Endothelial cell of umbilical vein (primary cell): ENCODE measurements around the gene KCNK15. TPM values are rescaled to one million over a fixed set of nuclear protein-coding genes. Genes with fewer than 3 reads are reported as not detected.

ENCODE experiments used
- BruUV-seq: library from RNA; stranded (reverse); fragments of 400-500 nt; replicated peaks from 2 replicates; lab custom pipeline; 2021; lab: Mats Ljungman, UMichigan
- CTCF ChIA-PET: fragments of 300-600, 350-600 bp; sonication (Branson Sonifier 250); formaldehyde crosslinking; loops from one replicate; lab custom pipeline; 2021; ENCODE audit warnings: antibody characterized with exemption, inconsistent platforms; lab: Charles Lee
- POLR2A ChIA-PET: fragments of 300-600, 350-600 bp; sonication (Branson Sonifier 250); formaldehyde crosslinking; loops from one replicate; lab custom pipeline; 2021; ENCODE audit warnings: antibody characterized with exemption, inconsistent platforms; lab: Charles Lee
- DNase-seq: peaks from one replicate; pipeline ENCODE4 v3.0.0-alpha.2; 2011; ENCODE audit warnings: low read depth, low spot score
- FAIRE-seq: peaks from 2 replicates; lab custom pipeline; 2011; peaks lifted over from hg19 to GRCh38; lab: Jason Lieb, UNC
- H2AFZ ChIP-seq: 2 replicates; pipeline ENCODE4 v1.6.0; 2012; ENCODE audit warnings: low read depth, low read length, control low read depth, inconsistent platforms
- H3K27ac ChIP-seq: 2 replicates; pipeline ENCODE4 v1.5.1; 2011; ENCODE audit warnings: low read depth, mild to moderate bottlenecking, control low read depth, low read length, moderate library complexity; ENCODE audit not compliant: insufficient read depth
- H3K27me3 ChIP-seq, 2 experiments: 2 replicates each; pipeline versions ENCODE4 v1.6.0 to v1.6.1; 2011; ENCODE audit warnings: low read length in 2 of 2, mixed read lengths in 1 of 2; ENCODE audit not compliant: control insufficient read depth in 2 of 2, insufficient read depth in 2 of 2
- H3K36me3 ChIP-seq, 2 experiments: 2 replicates in 1 of 2; 3 replicates in 1 of 2; pipeline ENCODE4 v1.5.1; 2011; ENCODE audit warnings: low read length in 2 of 2, mild to moderate bottlenecking in 1 of 2, moderate library complexity in 1 of 2; ENCODE audit not compliant: control insufficient read depth in 2 of 2, insufficient read depth in 2 of 2; ENCODE audit errors: extremely low read depth in 1 of 2
- H3K4me1 ChIP-seq: 3 replicates; pipeline ENCODE4 v1.5.1; 2011; ENCODE audit warnings: mild to moderate bottlenecking, low read length; ENCODE audit not compliant: control insufficient read depth, insufficient read depth; ENCODE audit errors: extremely low read depth
- H3K4me2 ChIP-seq: 2 replicates; pipeline ENCODE4 v1.6.1; 2011; ENCODE audit warnings: low read length, control low read depth, mixed read lengths; ENCODE audit not compliant: insufficient read depth
- H3K4me3 ChIP-seq, 3 experiments: fragments of 200-600 bp in 1 of 3; sonication (generic), shearing (Covaris generic) in 1 of 3; replicated peaks in 1 of 3; 2 replicates each; pipeline ENCODE4 v1.5.1; 2011 to 2016; ENCODE audit warnings: control low read depth in 3 of 3, low read length in 3 of 3, mild to moderate bottlenecking in 2 of 3, inconsistent platforms in 1 of 3, low read depth in 1 of 3, moderate library complexity in 1 of 3; ENCODE audit not compliant: insufficient read depth in 1 of 3
- H3K79me2 ChIP-seq: 2 replicates; pipeline ENCODE4 v1.6.0; 2012; ENCODE audit warnings: low read length, inconsistent platforms; ENCODE audit not compliant: control insufficient read depth, insufficient read depth
- H3K9ac ChIP-seq: replicated peaks from 2 replicates; pipeline ENCODE3; 2011; ENCODE audit warnings: low read length, control low read depth; ENCODE audit not compliant: insufficient read depth; ENCODE audit errors: extremely low read depth
- H3K9me1 ChIP-seq: replicated peaks from 3 replicates; pipeline ENCODE4 v1.6.0; 2011; ENCODE audit warnings: mild to moderate bottlenecking, low read length; ENCODE audit not compliant: control insufficient read depth, insufficient read depth; ENCODE audit errors: extremely low read depth
- H3K9me3 ChIP-seq: replicated peaks from 2 replicates; pipeline ENCODE4 v1.5.1; 2012; ENCODE audit warnings: low read length, inconsistent platforms; ENCODE audit not compliant: control insufficient read depth, insufficient read depth
- H4K20me1 ChIP-seq: replicated peaks from 2 replicates; pipeline ENCODE3; 2011; ENCODE audit warnings: mild to moderate bottlenecking, low read length; ENCODE audit not compliant: control insufficient read depth, insufficient read depth; ENCODE audit errors: extremely low read depth
- FOS ChIP-seq: IDR thresholded peaks from 2 replicates; pipeline ENCODE4 v1.6.1; 2011; ENCODE audit warnings: mild to moderate bottlenecking, low read length, moderate library complexity, borderline replicate concordance; ENCODE audit not compliant: insufficient read depth
- JUN ChIP-seq: IDR thresholded peaks from 2 replicates; pipeline ENCODE4 v1.6.1; 2011; ENCODE audit warnings: borderline replicate concordance, low read depth; ENCODE audit not compliant: insufficient read length, insufficient read depth
- MAX ChIP-seq: IDR thresholded peaks from 2 replicates; pipeline ENCODE4 v1.6.1; 2011; ENCODE audit not compliant: insufficient read depth, insufficient read length
- POLR2A ChIP-seq: IDR thresholded peaks from 2 replicates; pipeline ENCODE4 v1.6.1; 2012; ENCODE audit warnings: low read depth, mild to moderate bottlenecking, control low read depth, low read length
- dilution Hi-C: fragments of 300-500 bp; cut with MboI; formaldehyde crosslinking; loops from one replicate; pipeline ENCODE4 v1.15.0; 2019; ENCODE audit warnings: low sequenced_read_pairs; ENCODE audit not compliant: extremely low pct_ligation_motif_present
- intact Hi-C: fragments of 100-400 bp; cut with micrococcal nuclease; formaldehyde crosslinking; loops from one replicate; pipeline ENCODE4 v1.10.0; 2022
- polyA plus RNA-seq, 4 experiments: library from polyadenylated mRNA; depleted of rRNA in 3 of 4; stranded (reverse) in 3 of 4; unstranded in 1 of 4; fragments of >200 nt; gene quantifications; 2 replicates each; pipeline versions ENCODE4 v1.2.1 to v1.2.3, GENCODE V29; 2011 to 2012; ENCODE audit warnings: missing spikeins in 1 of 4
- total RNA-seq: library from RNA; stranded (reverse); gene quantifications from 2 replicates; pipeline ENCODE4 v1.2.3, GENCODE V29; 2021

Gene KCNK15
- total and polyA plus RNA-seq, 2 donors (not counting 3 experiments of a cell fraction or from before 2014, with no cell fraction given): 0.06 TPM; not detected in 1

GRCh38 chr20:44727651-44728050, 18.0 kb upstream of the KCNK15 start:
- dilution Hi-C loops: no loop called here
- peaks cover 16% of the 10 kb centered on the region for H3K4me1 ChIP-seq
- no peak overlapping the region for H3K4me3 ChIP-seq

GRCh38 chr20:44728801-44729443, 16.7 kb upstream of the KCNK15 start:
- Histone ChIP-seq H3K27ac (peak overlapping the region; percentile 22), H3K4me2 (peak overlapping the region; percentile 1), H2AFZ (no peak overlapping the region), H3K79me2 (no peaks in the 10 kb centered on the region), H4K20me1 (no peaks in the 10 kb centered on the region), H3K4me3 (no peak overlapping the region), H3K9me3 (no peaks in the 10 kb centered on the region), H3K4me1 (peaks cover 12% of the 10 kb centered on the region), H3K9me1 (no peaks in the 10 kb centered on the region), H3K36me3 (no peaks in the 10 kb centered on the region), H3K9ac (no peak overlapping the region), H3K27me3 (no peaks in the 10 kb centered on the region)
- dilution Hi-C loops: no loop called here
- FAIRE-seq: peak; percentile 79
- intact Hi-C loops: no loop called here
- no peak for TF ChIP-seq FOS
- peak; percentile 28 for TF ChIP-seq JUN
- ChIA-PET CTCF (interaction anchor here (0.8 to 7.5 kb wide), 3 partner anchors 23 to 72 kb away, joined by 3 to 310 read pairs (median 5); no protein-coding TSS in a partner anchor), POLR2A (interaction anchor here (0.6 kb wide), 1 partner anchor 1191 kb away, joined by 8 read pairs; no protein-coding TSS in a partner anchor)
- peak; percentile 90 for DNase-seq
- no TSS peak for BruUV-seq

More at GRCh38 chr20:44727651-44728050, 18.0 kb upstream of the KCNK15 start:
- CTCF ChIA-PET: no interaction called here
- no peak overlapping the region for H3K9ac ChIP-seq
- H3K27ac ChIP-seq: no peak overlapping the region
- no peaks in the 10 kb centered on the region for H3K79me2 ChIP-seq
- FAIRE-seq (no peak), DNase-seq (no peak)
- intact Hi-C loops: no loop called here
- H3K36me3 ChIP-seq: no peaks in the 10 kb centered on the region
- H4K20me1 ChIP-seq: no peaks in the 10 kb centered on the region
- H3K4me2 ChIP-seq: no peak overlapping the region
- POLR2A ChIA-PET: no interaction called here
- no TSS peak for BruUV-seq
- H3K27me3 ChIP-seq: no peaks in the 10 kb centered on the region
- no peak for TF ChIP-seq POLR2A
- no peak for TF ChIP-seq MAX
- no peaks in the 10 kb centered on the region for H3K9me1 ChIP-seq
- H2AFZ ChIP-seq: no peak overlapping the region
- H3K9me3 ChIP-seq: no peaks in the 10 kb centered on the region
